Transverse colon (tissue), 4 donors: ENCODE results near the gene LNX2. TPM values are rescaled to one million over a fixed set of nuclear protein-coding genes. Genes with fewer than 3 reads are reported as not detected.

Experiments used
- DNase-seq: peaks from one replicate; pipeline ENCODE4 v3.0.0-alpha.2; 2019
- H3K27ac ChIP-seq, 4 donors: fragments of 200-600 bp; sonication (generic); 2 replicates each; pipeline ENCODE4 v1.5.1; 2016 to 2018; ENCODE audit warnings: inconsistent platforms in 4 of 4
- H3K27me3 ChIP-seq: fragments of 200-600 bp; sonication (generic); 2 replicates; pipeline ENCODE4 v1.5.1; 2017; ENCODE audit warnings: inconsistent platforms
- H3K36me3 ChIP-seq, 4 donors: fragments of 200-600 bp; sonication (generic); 2 replicates each; pipeline ENCODE4 v1.5.1; 2017 to 2019; ENCODE audit warnings: inconsistent platforms in 4 of 4
- H3K4me1 ChIP-seq, 4 donors: fragments of 200-600 bp; sonication (generic); 2 replicates each; pipeline ENCODE4 v1.5.1; 2017 to 2020; ENCODE audit warnings: inconsistent platforms in 4 of 4
- H3K4me3 ChIP-seq, 4 donors: fragments of 200-600 bp; sonication (generic); 1 replicate in 1 of 4; 2 replicates in 3 of 4; pipeline versions ENCODE4 v1.5.1 to v1.6.1; 2017 to 2019; ENCODE audit warnings: inconsistent platforms in 4 of 4
- H3K9me3 ChIP-seq, 2 donors: fragments of 200-600 bp; sonication (generic); 2 replicates each; pipeline ENCODE4 v1.5.1; 2017 to 2019; ENCODE audit warnings: inconsistent platforms in 2 of 2
- EP300 ChIP-seq: sonication (generic); formaldehyde crosslinking; IDR thresholded peaks from one replicate; pipeline ENCODE4 v1.6.1; 2017; ENCODE audit warnings: antibody characterized with exemption, low read depth
- POLR2A ChIP-seq: fragments of 450-650 bp; IDR thresholded peaks from one replicate; pipeline ENCODE4 v1.6.1; 2016; ENCODE audit warnings: antibody characterized with exemption, mild to moderate bottlenecking, moderate library complexity
- POLR2AphosphoS5 ChIP-seq, 3 donors: sonication (generic); formaldehyde crosslinking; IDR thresholded peaks; one replicate each; pipeline ENCODE4 v1.6.1; 2016; ENCODE audit warnings: antibody characterized with exemption in 3 of 3
- WGBS, 2 donors: methylation state at CpG; one replicate each; pipeline ENCODE4 v1.1.5; 2018; ENCODE audit warnings: low coverage in 1 of 2; 5-methylcytosine and 5-hydroxymethylcytosine counted together
- in situ Hi-C, 4 donors: fragments of 200-750 bp; cut with MboI; loops; one replicate each; pipeline versions ENCODE4 v1.15.0 to v1.15.1; 2017; ENCODE audit warnings: low sequenced_read_pairs in 3 of 4, low pct_ligation_motif_present in 1 of 4, low pct_unique_long_range_greater_than_20kb in 1 of 4
- intact Hi-C: fragments of 100-400 bp; cut with DNase I; formaldehyde crosslinking; loops from one replicate; pipeline ENCODE4 v1.15.1; 2023; ENCODE audit warnings: low total_unique reads
- total RNA-seq, 4 donors: library from RNA; depleted of rRNA; stranded (reverse); fragments of >200 nt; gene quantifications; one replicate each; pipeline ENCODE4 v1.1.0, GENCODE V29; 2016
- TF ChIP-seq, protein P1 (sequence below), 5 experiments: fragments of 200-600 bp in 3 of 5; fragments of 450-650 bp in 2 of 5; sonication (generic) in 3 of 5; IDR thresholded peaks; 1 replicate in 2 of 5; 2 replicates in 3 of 5; pipeline ENCODE4 v1.5.1; 2016 to 2017; ENCODE audit warnings: antibody characterized with exemption in 5 of 5, inconsistent platforms in 3 of 5, mild to moderate bottlenecking in 2 of 5, moderate library complexity in 1 of 5

The LNX2 gene
- total RNA-seq, 4 donors from 2014 or later, result 1.8 to 29.6 (median 18.9) TPM

DNA sequence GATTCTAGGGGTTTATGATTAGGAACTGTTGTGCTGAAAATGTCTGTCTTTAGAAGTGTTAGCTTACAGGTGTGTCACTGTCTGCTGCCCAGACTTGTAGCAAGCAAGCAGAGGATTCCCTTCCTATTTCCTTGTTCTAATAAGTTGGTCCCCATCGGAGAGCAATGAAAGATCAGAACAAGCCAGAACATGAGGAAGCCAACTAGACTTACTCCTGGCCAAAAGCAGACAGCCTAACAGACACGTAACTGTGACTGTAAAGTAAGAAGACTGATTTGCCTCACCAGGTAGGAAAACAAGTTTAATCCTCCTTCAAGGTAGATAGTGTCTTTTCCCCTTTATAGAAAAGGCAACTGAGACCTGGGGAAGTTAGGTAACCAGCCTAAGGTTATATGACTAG, 13.9 kb upstream of the LNX2 start:
- in situ Hi-C loops, result no loop called here
- TF ChIP-seq POLR2AphosphoS5 (IDR thresholded peaks at IDR 0.05) (no peak), POLR2A (no peak), EP300 (no peak)
- TF ChIP-seq, protein P1, sequence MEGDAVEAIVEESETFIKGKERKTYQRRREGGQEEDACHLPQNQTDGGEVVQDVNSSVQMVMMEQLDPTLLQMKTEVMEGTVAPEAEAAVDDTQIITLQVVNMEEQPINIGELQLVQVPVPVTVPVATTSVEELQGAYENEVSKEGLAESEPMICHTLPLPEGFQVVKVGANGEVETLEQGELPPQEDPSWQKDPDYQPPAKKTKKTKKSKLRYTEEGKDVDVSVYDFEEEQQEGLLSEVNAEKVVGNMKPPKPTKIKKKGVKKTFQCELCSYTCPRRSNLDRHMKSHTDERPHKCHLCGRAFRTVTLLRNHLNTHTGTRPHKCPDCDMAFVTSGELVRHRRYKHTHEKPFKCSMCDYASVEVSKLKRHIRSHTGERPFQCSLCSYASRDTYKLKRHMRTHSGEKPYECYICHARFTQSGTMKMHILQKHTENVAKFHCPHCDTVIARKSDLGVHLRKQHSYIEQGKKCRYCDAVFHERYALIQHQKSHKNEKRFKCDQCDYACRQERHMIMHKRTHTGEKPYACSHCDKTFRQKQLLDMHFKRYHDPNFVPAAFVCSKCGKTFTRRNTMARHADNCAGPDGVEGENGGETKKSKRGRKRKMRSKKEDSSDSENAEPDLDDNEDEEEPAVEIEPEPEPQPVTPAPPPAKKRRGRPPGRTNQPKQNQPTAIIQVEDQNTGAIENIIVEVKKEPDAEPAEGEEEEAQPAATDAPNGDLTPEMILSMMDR (IDR thresholded peaks at IDR 0.05), result no peak
- DNase-seq, result no peak
- Histone ChIP-seq H3K9me3 (no peaks in the 10 kb centered on the region), H3K27ac (no peak overlapping the region), H3K27me3 (no peaks in the 10 kb centered on the region), H3K4me3 (no peak overlapping the region), H3K4me1 (peaks cover 0 to 44% (median 8%) of the 10 kb centered on the region in 4 donors), H3K36me3 (no peaks in the 10 kb centered on the region)
- 67 to 80% methylated on average over 1 to 2 of the region's 2 CpGs for WGBS, 2 donors
- intact Hi-C loops, result no loop called here

DNA sequence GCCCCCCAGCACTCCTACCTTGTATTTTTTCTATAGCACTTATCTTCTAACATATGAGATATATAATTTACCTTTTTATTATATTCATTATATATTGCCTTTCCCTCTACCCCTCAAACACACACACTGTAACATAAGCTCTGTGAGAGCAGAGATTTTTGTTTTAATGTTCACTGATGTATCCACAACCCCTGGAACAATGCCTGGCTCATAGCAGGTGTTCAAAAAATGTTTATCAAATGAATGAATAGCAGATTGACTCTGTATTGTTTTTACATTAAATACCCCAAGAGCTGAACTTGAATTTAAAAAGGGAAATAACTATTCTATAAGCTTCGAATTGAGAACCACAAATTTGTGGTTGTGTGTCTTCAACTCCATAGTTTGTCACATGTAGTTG, 12.3 kb upstream of the LNX2 start:
- in situ Hi-C loops (no loop called here), intact Hi-C loops (no loop called here)
- Histone ChIP-seq H3K4me3 (no peak overlapping the region), H3K4me1 (peaks cover 0 to 29% (median 0%) of the 10 kb centered on the region in 4 donors), H3K27me3 (no peaks in the 10 kb centered on the region), H3K27ac (no peak overlapping the region), H3K9me3 (no peaks in the 10 kb centered on the region), H3K36me3 (no peaks in the 10 kb centered on the region)
- TF ChIP-seq POLR2AphosphoS5 (IDR thresholded peaks at IDR 0.05) (no peak), EP300 (no peak), POLR2A (no peak)
- TF ChIP-seq, protein P1 (IDR thresholded peaks at IDR 0.05), result no peak
- DNase-seq, result no peak
- 71 to 87% methylated on average over 1 of the region's 1 CpG for WGBS, 2 donors

- intact Hi-C loops, result no loop called here
- Histone ChIP-seq H3K27ac (no peak overlapping the region), H3K4me1 (peaks cover 0 to 25% (median 0%) of the 10 kb centered on the region in 4 donors), H3K27me3 (no peaks in the 10 kb centered on the region), H3K4me3 (no peak overlapping the region), H3K36me3 (no peaks in the 10 kb centered on the region), H3K9me3 (no peaks in the 10 kb centered on the region)
- 88 to 95% methylated on average over 4 of the region's 4 CpGs for WGBS, 2 donors
- no peak for TF ChIP-seq POLR2A
- no peak for TF ChIP-seq EP300
- TF ChIP-seq POLR2AphosphoS5 (IDR thresholded peaks at IDR 0.05), result no peak
- TF ChIP-seq, protein P1 (IDR thresholded peaks at IDR 0.05), result no peak
- DNase-seq, result no peak
- in situ Hi-C loops, result no loop called here
Observed at GRCh38 chr13:27632214-27632613, 11.9 kb upstream of the LNX2 start.

DNA sequence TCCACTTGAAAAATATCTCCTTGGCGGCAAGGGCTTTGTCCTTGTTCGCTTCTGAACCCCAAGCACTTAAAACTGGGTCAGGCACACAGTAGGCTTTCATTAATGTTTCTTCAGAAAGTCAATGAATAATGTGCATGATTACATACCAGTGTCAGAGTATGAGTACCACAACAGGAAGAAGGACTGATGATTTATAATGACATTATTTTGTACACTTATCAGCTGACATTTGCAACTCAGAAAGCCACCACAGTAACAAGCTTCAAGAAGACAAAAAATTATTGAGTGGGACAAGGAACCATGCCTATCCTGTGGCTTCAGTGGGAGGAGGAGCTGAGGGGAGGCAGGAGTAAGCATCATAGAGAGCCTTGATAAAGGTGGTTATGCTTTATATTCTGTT, 11.3 kb upstream of the LNX2 start:
- in situ Hi-C loops (no loop called here), intact Hi-C loops (no loop called here)
- Histone ChIP-seq H3K27ac (no peak overlapping the region), H3K9me3 (no peaks in the 10 kb centered on the region), H3K36me3 (no peaks in the 10 kb centered on the region), H3K27me3 (no peaks in the 10 kb centered on the region), H3K4me3 (no peak overlapping the region), H3K4me1 (peaks cover 0 to 19% (median 0%) of the 10 kb centered on the region in 4 donors)
- no peak for TF ChIP-seq EP300
- no peak for TF ChIP-seq POLR2A
- TF ChIP-seq, protein P1 (IDR thresholded peaks at IDR 0.05), result no peak
- no peak for TF ChIP-seq POLR2AphosphoS5 (IDR thresholded peaks at IDR 0.05)
- DNase-seq, result no peak
- 67 to 98% methylated on average over 2 of the region's 2 CpGs for WGBS, 2 donors
